GM19193 (cell line): Measurements from ENCODE around the gene DOK5.

Experiments used
- POLR2A ChIP-seq: IDR thresholded peaks from 4 replicates; pipeline ENCODE4 v1.6.1; 2011; ENCODE audit not compliant: insufficient read depth, insufficient read length; ENCODE audit errors: extremely low read depth

The DOK5 gene

DNA sequence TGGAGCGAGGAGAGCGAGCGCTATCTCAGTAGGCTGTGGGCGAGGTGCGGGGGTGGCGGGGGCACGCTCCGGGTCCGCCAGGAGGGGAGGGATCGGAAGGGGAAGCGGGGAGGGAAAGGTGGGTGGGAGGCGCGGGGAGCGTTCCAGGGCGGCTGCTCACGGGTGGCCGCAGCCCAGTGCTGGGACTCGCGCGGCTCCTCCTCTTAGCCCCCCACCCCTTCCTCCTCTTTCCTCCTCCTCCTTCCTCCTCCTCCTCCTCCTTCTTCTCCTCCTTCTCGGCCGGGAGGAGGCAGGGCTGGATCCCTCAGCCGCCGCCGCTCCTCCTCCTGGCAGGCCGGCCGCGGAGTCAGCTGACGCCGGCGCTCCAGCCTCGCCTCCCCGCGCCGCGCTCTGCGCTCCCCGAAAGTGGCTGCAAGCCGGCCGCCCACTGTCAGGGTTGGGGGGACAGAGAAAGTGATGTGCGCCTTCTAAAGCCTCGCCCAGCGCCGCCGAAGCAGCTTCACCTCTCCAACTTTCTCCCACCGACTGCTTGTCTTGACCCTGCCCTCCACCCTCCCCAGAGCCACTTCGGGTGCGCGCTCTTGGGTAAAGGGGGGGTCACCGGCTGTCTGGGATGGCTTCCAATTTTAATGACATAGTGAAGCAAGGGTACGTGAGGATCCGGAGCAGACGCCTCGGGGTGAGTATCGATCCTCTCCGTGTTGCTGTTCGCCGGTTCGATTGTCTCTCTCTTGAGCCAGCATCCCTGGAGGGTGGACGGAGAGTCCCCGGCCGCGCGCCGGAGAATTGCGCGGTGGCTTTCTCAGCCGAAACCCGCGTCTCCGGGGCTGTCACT, at the start of gene DOK5:
Gene DOK5 (plus strand): TSS at position 260 of the 835 bp plus-strand sequence. CDS start 354 bp downstream, at position 614.
- TF ChIP-seq POLR2A: no peak

DNA sequence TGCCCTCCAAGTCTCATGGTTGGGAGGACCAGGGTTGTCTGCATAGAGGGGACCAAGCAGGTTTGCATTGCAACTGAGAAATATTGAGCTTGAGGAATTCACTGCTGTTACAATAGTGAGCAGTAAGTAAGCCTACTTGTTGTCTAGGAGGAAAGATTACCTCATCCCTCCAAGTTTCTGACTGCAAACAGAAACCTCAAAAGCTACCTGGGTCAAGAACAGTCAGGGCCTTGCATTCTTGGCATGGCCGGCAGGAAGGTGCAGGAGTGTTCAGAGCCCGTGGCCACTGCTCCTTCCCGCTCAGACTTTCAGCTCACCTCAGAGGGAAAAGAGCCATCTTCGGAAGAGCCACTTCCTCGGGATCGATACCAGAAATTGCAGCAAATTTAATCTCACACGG, 46.0 kb upstream of the DOK5 start:
- TF ChIP-seq POLR2A: no peak

DNA sequence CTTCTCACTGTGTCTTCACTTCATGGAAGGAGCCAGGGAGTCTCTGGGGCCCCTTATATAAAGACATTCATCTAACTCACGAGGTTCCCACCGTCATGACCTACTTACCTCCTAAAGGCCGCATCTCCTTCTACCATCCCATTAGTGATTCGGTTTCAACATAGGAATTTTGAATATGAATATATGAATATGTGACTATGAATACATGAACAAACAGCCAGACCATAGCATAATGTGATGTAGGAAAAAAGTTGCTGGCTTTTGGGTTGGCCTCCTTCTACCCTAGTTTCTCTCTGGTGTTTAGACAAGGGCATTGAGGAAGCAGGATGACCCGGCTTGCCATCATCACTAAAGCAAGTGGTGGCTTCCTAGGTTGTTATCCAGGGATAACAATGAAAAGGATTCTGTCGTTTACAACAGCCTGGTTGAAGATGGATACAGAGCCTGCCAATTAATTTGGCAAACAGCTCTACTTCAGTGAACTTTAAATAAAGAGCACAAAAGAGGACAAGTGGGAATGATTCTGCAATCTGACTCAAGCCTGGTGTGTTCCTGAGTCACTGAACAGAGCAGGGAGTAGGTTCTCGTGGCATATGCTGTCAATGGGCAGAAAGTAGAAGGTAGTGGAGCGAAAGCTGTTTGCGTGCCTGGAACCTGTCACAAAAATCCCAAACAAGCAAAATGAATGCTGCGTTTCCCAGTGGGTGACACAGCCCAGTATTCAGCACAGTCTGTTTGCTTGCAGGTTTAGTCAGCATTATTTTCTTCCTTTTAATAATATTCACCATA, 44.0 kb upstream of the DOK5 start:
- no peak for TF ChIP-seq POLR2A

DNA sequence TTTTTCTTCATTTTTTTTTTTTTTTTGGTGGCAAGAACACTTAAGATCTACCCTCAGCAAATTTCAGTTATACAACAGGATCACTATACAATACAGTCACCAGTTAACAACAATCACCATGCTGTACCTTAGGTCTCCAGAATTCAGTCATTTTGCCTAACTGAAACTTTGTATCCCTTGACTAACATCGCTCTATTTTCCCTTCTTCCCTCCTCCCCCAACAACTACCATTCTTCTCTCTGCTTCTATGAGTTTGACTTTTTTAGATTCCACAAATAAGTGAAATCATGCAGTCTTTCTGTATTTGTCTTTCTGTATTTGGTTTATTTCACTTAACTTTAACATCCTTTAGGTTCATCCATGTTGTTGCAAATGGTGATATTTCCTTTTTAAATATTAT, 42.4 kb upstream of the DOK5 start:
- TF ChIP-seq POLR2A: no peak

DNA sequence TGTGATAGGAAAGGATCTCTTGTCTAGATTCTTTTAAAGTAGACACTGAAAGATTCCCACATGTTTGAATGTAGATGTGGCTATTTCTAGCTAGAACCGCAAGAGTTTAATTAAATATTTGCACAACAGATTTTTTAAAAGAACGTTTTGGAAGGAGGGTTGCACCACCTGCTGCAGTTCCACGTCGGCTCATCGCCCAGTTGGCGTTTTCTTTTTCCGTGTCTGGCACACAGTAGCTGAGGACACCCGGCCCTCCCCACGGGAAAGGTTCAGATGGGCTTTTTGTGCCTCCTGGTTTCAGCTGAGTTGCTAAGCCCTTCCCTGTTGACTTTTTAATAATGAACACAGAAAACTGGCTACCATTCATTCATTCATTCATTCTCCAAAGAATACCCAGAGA, 41.8 kb upstream of the DOK5 start:
- TF ChIP-seq POLR2A: no peak

DNA sequence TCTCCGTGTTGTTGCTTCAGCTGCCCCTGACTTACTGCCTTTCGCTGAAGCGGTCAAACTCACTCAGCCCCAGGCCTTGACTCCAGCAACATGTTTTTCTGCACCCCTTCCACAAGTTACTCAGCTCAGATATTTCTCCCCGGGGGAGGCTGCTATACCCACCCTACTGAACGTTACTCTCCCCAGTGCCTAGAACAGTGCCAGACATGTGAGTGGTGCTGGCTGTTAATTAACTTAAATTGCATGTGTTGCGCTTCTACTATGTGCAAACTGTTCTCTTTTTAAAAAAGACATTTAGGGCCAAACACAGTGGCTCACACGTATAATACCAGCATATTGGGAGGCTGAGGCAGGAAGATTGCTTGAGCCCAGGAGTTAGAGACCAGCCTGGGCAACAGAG, 41.2 kb upstream of the DOK5 start:
- TF ChIP-seq POLR2A: no peak

DNA sequence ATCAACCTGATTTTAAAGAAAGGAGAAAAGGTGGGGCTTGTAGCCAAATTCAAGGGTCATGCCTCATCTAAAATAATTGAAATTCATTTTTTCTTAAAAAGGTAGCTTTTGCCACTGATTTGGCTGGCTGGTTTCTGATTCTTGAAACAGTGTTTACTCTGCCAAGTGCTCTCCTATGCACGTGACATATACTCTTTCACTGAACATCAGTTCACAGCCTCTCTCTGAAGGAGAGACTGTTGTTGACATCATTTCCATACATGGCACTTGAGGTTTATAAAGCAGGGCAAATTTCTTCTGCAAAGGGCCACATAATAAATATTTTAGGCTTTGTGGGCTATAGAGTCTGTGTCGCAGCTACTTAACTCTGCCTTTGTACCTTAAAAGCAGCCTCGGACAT, 40.4 kb upstream of the DOK5 start:
- no peak for TF ChIP-seq POLR2A

DNA sequence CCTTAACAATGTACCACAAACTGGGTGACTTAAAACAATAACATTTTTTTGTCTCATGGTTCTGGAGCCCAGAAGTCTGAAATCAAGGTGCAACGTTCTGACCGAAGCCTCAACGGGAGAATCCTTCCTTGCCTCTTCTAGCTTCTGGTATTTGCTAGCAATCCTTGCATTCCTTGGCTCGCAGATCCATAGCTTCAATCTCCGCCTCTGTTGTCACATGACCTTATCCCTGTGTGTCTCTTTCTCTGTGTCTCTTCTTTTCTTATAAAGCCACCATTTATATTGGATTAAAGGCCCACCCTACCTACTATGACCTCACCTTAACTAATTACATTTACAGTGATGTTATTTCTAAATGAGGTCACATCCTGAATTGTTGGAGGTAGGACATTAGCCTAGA, 37.2 kb upstream of the DOK5 start:
- TF ChIP-seq POLR2A: no peak

DNA sequence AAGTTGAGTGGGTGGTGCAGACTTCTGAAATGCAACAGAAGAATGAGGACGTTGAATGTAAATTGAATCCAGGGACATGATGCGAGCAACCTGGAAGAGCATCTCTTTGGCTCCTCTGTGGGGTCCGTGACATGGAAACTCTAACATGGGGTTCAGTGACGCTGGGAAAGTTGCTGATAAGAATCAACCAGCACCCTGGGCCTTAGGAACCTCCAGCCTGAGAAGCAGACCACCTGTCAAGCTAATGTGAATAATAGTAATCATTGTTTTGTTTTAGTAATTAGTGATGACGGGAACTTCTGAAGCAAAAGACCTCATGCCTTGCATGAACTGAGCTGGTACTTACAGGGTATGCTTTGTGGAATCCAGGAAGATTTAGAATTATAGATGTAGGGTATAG, 25.2 kb upstream of the DOK5 start:
- no peak for TF ChIP-seq POLR2A

DNA sequence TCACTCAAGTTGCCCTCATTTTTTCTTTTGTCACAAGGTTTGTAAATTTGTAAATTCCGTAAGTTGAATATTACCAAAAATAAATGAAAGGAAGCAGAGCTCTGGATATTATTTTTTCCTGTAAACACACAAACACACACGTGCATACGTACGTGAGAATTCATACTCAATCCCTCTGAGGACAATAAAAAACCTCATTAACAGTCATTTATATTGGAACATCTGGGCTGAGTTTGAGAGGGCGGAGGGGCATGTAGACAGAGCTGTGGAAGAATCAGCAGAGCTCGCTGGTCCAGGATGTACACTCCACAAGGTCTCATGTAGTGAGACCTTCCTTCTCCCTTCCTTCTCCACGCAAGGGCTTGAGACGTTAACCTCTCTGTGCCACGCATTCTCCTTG, 24.2 kb upstream of the DOK5 start:
- TF ChIP-seq POLR2A: no peak

DNA sequence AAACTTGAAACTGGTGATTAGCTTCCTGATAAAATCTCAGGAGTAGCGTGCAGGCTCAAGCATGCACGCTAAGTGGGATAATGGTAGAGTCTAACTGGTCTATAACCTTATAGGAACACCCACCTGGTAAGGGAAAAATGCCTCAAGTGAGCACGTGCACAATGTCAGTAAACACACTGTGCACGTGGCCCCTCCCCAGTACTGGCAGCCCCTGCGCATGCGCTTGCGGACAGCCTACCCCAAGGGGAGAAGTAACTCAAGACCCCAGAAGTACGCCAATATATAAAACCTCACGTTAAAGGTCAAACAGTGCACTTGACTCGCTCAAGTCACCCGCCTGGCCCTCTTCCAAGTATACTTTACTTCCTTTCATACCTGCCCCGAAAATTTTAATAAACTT, 23.1 kb upstream of the DOK5 start:
- no peak for TF ChIP-seq POLR2A

DNA sequence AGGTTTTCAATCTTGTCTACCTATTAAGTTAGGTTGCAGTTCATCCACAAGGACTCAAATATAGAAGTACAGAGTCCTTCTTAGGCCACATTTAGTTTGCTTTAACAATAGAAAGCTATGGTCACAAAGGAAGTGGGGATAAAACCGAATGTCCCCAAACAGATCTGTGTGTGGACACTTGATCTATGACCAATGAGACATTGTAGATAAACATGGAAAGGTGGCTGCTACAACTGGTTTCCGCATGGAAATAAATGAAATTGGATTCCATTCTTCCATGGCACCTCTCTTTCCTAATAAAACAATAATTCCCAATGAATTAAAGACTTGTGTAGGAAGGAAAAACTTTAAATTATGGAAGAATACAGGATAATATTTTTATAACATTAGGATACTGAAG, 20.4 kb upstream of the DOK5 start:
- no peak for TF ChIP-seq POLR2A

DNA sequence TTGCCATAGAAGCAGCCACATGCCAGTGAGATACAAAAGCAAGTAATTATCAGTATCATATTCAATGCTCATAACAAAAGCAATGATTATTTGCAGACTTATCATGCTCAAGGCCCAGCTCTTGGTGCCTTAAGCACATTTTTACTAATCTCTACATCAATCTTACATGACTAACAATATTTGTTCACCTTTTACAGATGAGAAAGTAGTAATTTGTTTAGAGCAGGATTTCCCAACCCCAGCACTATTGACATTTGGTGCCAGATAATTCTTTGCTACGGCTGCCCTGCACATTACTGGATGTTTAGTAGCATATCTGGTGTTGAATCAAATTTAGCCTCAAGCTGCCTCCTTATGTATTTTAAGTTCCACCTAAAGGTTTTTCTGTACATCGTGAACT, 19.0 kb upstream of the DOK5 start:
- TF ChIP-seq POLR2A: no peak

DNA sequence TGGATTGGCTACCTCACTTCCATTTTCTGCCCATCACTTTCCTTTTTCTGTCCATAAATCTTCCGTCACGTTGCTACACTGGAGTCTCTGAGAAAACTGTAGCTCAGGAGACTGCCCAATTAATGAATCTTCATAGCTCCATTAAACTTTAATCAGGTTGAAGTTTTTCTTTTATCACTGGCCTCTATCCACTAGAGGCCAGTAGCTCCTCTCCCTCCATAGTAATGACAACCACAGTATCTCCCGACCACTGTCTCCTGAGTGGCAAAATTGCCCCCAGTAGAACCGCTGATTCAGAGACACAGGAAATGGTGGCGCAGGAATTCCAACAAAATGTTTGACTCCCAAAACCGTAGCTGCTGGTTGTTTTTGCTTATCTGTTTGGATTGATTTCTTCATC, 18.4 kb upstream of the DOK5 start:
- TF ChIP-seq POLR2A: no peak

DNA sequence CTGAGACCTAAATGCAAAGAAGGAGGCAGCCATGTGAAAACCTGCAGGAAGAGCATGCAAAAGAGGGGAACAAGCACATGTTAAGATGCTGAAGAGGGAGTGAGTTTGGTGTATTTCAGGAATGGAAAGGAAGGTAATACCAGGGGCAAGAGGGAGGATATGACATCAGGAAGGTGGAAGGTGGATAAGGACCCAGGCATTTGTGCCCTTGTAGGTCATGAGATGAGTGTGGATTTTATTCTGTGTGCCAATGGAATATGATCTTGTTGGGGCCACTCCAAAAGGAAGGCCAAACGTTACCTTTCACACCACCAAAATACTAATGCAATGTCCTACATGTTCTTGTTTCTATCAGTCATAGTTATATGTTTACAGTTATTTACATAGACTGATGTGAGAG, 17.2 kb upstream of the DOK5 start:
- TF ChIP-seq POLR2A: no peak

DNA sequence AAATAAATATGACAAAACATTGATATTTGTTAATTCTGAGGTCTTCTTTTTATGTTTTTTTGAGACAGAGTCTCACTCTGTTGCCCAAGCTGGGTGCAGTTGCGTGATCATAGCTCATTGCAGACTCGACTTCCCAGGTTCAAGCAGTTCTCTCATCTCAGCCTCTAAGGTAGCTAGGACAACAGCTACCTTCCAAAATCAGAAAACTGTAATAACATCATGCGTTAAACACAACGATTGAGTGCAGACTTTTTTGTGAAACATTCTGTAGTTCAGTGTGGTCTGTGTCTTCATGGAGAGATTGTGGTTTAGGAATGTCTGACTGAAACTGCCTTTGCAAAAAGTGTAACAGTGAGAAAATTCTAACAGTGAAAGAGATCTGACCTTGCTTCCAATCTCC, 16.1 kb upstream of the DOK5 start:
- no peak for TF ChIP-seq POLR2A
